Neural progenitor cell (in vitro differentiated cells): ENCODE measurements around the gene CPLX3. TPM values are rescaled to one million over a fixed set of nuclear protein-coding genes. Genes with fewer than 3 reads are reported as not detected.

ENCODE experiments used
- DNase-seq: peaks from one replicate; pipeline ENCODE4 v3.0.0-alpha.2; 2016; ENCODE audit warnings: low spot score
- H2AFZ ChIP-seq: fragments of 200-600 bp; sonication (generic); replicated peaks from 2 replicates; pipeline ENCODE4 v1.6.1; 2016; ENCODE audit warnings: antibody characterized with exemption
- H3F3A ChIP-seq: fragments of 200-600 bp; sonication (generic); 2 replicates; pipeline ENCODE4 v1.6.1; 2016; ENCODE audit warnings: antibody characterized with exemption, low read depth
- H3K27ac ChIP-seq: fragments of 200-600 bp; sonication (generic); 2 replicates; pipeline ENCODE4 v1.5.1; 2016; ENCODE audit warnings: mild to moderate bottlenecking
- H3K27me3 ChIP-seq: fragments of 200-600 bp; sonication (generic); 2 replicates; pipeline ENCODE4 v1.6.1; 2016; ENCODE audit warnings: mild to moderate bottlenecking, moderate library complexity
- H3K36me3 ChIP-seq: fragments of 200-600 bp; sonication (generic); 2 replicates; pipeline ENCODE4 v1.5.1; 2016
- H3K4me1 ChIP-seq: fragments of 200-600 bp; sonication (generic); 2 replicates; pipeline ENCODE4 v1.6.1; 2016; ENCODE audit warnings: mixed run types
- H3K4me2 ChIP-seq: fragments of 200-600 bp; sonication (generic); 2 replicates; pipeline ENCODE4 v1.6.1; 2016
- H3K4me3 ChIP-seq: fragments of 200-600 bp; sonication (generic); 2 replicates; pipeline ENCODE4 v1.5.1; 2016
- H3K79me2 ChIP-seq: fragments of 200-600 bp; sonication (generic); 2 replicates; pipeline ENCODE4 v1.6.1; 2016; ENCODE audit warnings: low read depth
- H3K9ac ChIP-seq: fragments of 200-600 bp; sonication (generic); 2 replicates; pipeline ENCODE4 v1.6.1; 2016
- H3K9me3 ChIP-seq: fragments of 200-600 bp; sonication (generic); 2 replicates; pipeline ENCODE4 v1.5.1; 2016; ENCODE audit warnings: low read depth
- H4K20me1 ChIP-seq: fragments of 200-600 bp; sonication (generic); 2 replicates; pipeline ENCODE4 v1.6.1; 2016; ENCODE audit warnings: low read depth
- H3K27ac Mint-ChIP-seq: 3 replicates; pipeline ENCODE4 v1.8.0; 2021; ENCODE audit warnings: mixed read lengths
- H3K27me3 Mint-ChIP-seq: 2 replicates; pipeline ENCODE4 v1.8.0; 2022; ENCODE audit warnings: low read depth, mild to moderate bottlenecking, inconsistent platforms, moderate library complexity, mixed read lengths; ENCODE audit not compliant: insufficient read depth
- H3K36me3 Mint-ChIP-seq: 3 replicates; pipeline ENCODE4 v1.8.0; 2021; ENCODE audit warnings: mixed read lengths
- H3K4me1 Mint-ChIP-seq: 3 replicates; pipeline ENCODE4 v1.8.0; 2021; ENCODE audit warnings: mixed read lengths
- H3K4me3 Mint-ChIP-seq: 3 replicates; pipeline ENCODE4 v1.8.0; 2021; ENCODE audit warnings: mild to moderate bottlenecking, moderate library complexity, mixed read lengths
- H3K9me3 Mint-ChIP-seq: 3 replicates; pipeline ENCODE4 v1.8.0; 2020; ENCODE audit warnings: mixed read lengths
- CTCF ChIP-seq: fragments of 200-600 bp; sonication (generic); IDR thresholded peaks from 2 replicates; pipeline ENCODE4 v1.5.1; 2017; ENCODE audit warnings: antibody characterized with exemption, mild to moderate bottlenecking
- EZH2 ChIP-seq: fragments of 200-600 bp; sonication (generic); IDR thresholded peaks from 2 replicates; pipeline ENCODE4 v1.6.1; 2017; ENCODE audit warnings: antibody characterized with exemption, mild to moderate bottlenecking, moderate library complexity
- EZH2phosphoT487 ChIP-seq: fragments of 200-600 bp; sonication (generic); IDR thresholded peaks from 2 replicates; pipeline ENCODE4 v1.6.1; 2017; ENCODE audit warnings: antibody characterized with exemption
- total RNA-seq: library from RNA; depleted of rRNA; stranded (reverse); fragments of >200 nt; gene quantifications from 2 replicates; pipeline ENCODE4 v1.2.3, GENCODE V29; 2015; ENCODE audit warnings: low replicate concordance

CPLX3 gene
- total RNA-seq, 1 donor from 2014 or later, result not detected

GRCh38 chr15:74845581-74845980, 19.2 kb downstream of the CPLX3 start:
- no peaks in the 10 kb centered on the region for H3K9me3 ChIP-seq
- peaks cover 13% of the 10 kb centered on the region for H3K36me3 Mint-ChIP-seq
- H3K9me3 Mint-ChIP-seq, result no peaks in the 10 kb centered on the region
- TF ChIP-seq CTCF (no peak), EZH2phosphoT487 (no peak), EZH2 (no peak)
- peaks cover 7% of the 10 kb centered on the region for H3K27me3 Mint-ChIP-seq
- H3K4me1 Mint-ChIP-seq, result peaks cover 35% of the 10 kb centered on the region
- H3K4me2 ChIP-seq, result no peak overlapping the region
- H3K27ac ChIP-seq, result no peak overlapping the region
- no peaks in the 10 kb centered on the region for H3K27me3 ChIP-seq
- H3K36me3 ChIP-seq, result no peaks in the 10 kb centered on the region
- no peaks in the 10 kb centered on the region for H3K79me2 ChIP-seq
- H3K4me3 Mint-ChIP-seq, result no peak overlapping the region
- H3K4me3 ChIP-seq, result no peak overlapping the region
- H3K4me1 ChIP-seq, result peaks cover 18% of the 10 kb centered on the region
- H3F3A ChIP-seq, result peaks cover 24% of the 10 kb centered on the region
- H4K20me1 ChIP-seq, result peaks cover 8% of the 10 kb centered on the region
- H3K27ac Mint-ChIP-seq, result no peak overlapping the region
- DNase-seq, result no peak
- no peak overlapping the region for H3K9ac ChIP-seq
- H2AFZ ChIP-seq, result no peak overlapping the region

DNA sequence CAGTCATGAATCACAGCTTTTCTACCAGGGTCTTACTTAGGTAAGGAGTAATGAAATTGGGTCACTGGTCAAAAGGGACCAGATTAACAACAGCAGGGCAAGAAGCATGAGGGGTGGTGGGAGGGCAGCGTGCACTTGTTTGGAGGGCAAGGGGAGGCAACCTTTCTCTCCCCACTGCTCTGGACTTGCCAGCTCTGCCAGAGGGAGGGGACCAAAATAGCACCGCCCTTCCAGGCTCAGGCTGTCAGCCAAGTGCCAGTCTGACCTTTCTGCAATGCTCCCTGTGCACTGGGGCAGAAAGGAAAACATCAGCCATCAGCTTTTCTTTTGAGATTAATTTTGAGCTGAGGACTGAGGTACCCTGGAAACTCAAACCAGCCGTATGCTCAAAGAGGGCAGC, 21.0 kb downstream of the CPLX3 start:
- Histone ChIP-seq H3K4me2 (no peak overlapping the region), H3K9me3 (no peaks in the 10 kb centered on the region), H2AFZ (no peak overlapping the region), H3K27me3 (no peaks in the 10 kb centered on the region), H3K9ac (no peak overlapping the region), H3K4me1 (peaks cover 18% of the 10 kb centered on the region), H3K36me3 (no peaks in the 10 kb centered on the region), H3K27ac (no peak overlapping the region), H4K20me1 (no peaks in the 10 kb centered on the region), H3K4me3 (no peak overlapping the region), H3F3A (peaks cover 24% of the 10 kb centered on the region), H3K79me2 (no peaks in the 10 kb centered on the region)
- Mint-ChIP-seq H3K4me3 (peak overlapping the region; percentile 59), H3K9me3 (no peaks in the 10 kb centered on the region), H3K27me3 (peaks cover 2% of the 10 kb centered on the region), H3K27ac (no peak overlapping the region), H3K36me3 (peaks cover 17% of the 10 kb centered on the region), H3K4me1 (peaks cover 18% of the 10 kb centered on the region)
- no peak for DNase-seq
- TF ChIP-seq EZH2phosphoT487 (no peak), EZH2 (no peak), CTCF (no peak)

DNA sequence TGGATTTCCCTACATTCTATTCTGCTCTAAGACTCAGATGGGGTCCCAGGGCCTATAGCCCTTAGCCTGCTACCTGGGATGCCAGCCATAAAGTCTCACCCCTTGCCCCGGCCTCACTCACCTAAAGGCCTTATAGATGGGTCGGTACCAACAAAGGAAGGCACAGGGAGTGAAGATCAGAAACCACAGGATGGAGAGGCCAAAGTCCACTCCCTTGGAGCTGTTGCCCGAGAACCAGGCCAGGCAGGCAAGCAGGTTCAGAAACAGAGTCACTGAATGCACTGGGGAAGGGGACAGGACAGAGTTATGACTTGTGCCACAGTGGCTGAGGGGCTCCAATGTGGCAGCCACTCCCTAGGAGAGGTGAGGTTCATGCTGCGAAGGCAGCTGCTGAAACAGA, 24.0 kb downstream of the CPLX3 start:
- no peaks in the 10 kb centered on the region for H3K27me3 Mint-ChIP-seq
- TF ChIP-seq CTCF, result no peak
- TF ChIP-seq EZH2phosphoT487, result no peak
- no peak for TF ChIP-seq EZH2
- no peak overlapping the region for H3K4me3 Mint-ChIP-seq
- no peak overlapping the region for H3K4me3 ChIP-seq
- peaks cover 7% of the 10 kb centered on the region for H3K4me1 Mint-ChIP-seq
- no peak for DNase-seq
- no peaks in the 10 kb centered on the region for H3K27me3 ChIP-seq
- no peaks in the 10 kb centered on the region for H3K4me1 ChIP-seq
- peaks cover 8% of the 10 kb centered on the region for H4K20me1 ChIP-seq
- no peaks in the 10 kb centered on the region for H3K9me3 Mint-ChIP-seq
- H3F3A ChIP-seq, result peaks cover 1% of the 10 kb centered on the region
- H3K27ac Mint-ChIP-seq, result no peak overlapping the region
- H3K9ac ChIP-seq, result no peak overlapping the region
- no peaks in the 10 kb centered on the region for H3K79me2 ChIP-seq
- H3K9me3 ChIP-seq, result no peaks in the 10 kb centered on the region
- no peak overlapping the region for H2AFZ ChIP-seq
- H3K4me2 ChIP-seq, result no peak overlapping the region
- H3K36me3 Mint-ChIP-seq, result peaks cover 16% of the 10 kb centered on the region
- H3K36me3 ChIP-seq, result no peaks in the 10 kb centered on the region
- no peak overlapping the region for H3K27ac ChIP-seq
